Activated CD4-positive, alpha-beta T cell treated with anti-CD3 and anti-CD28 coated beads for 24 hours (primary cell): Measurements from ENCODE around the gene IRX2.

Experiments
- DNase-seq, 2 donors: peaks; one replicate each; pipeline ENCODE4 v3.0.0-alpha.2; 2020; ENCODE audit warnings: low read depth in 2 of 2

IRX2 gene

DNA sequence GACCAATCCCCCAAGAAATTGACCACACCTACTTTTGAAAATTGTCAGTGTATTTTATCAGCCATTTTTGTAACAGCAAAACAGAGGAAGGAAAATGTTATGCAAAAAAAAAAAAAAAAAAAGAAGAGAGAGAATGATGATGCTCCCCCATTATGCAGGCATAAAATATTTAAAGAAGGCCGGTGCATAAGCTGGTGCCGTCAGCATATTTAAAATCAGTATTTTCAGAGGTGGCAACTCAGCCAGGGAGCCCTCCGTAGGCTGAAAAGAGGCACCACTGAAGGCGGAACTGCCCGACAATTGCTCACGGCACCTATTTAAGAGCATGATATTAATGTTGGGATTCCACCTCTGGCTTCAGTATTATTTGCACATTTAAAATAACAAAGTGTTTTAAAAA is 33.4 kb downstream of the IRX2 start:
- no peak for DNase-seq

- DNase-seq, result no peak
These were observed 35.6 kb downstream of the IRX2 start for GRCh38 chr5:2715856-2716255.

- no peak for DNase-seq
These were observed 36.7 kb downstream of the IRX2 start for GRCh38 chr5:2714805-2715204.

DNA sequence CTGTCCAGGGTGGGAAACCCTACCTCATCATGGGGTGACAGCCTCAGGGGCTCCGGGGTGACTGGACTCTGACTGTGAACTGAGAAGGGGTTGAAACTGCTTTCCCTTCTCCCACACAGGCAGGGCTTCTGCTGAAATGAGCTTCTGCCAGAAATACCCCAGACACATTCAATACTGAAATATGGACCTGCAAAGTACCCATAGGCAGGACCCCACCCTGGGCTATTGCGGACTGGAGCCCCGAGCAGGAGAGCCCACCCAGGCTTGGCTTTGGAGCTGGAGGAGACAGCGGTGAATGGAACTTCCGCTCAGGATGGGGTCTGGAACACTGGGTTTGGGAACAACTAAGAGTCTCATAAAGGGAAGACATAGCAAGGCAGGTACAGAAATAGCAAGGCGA is 37.5 kb downstream of the IRX2 start:
- DNase-seq, result no peak

DNA sequence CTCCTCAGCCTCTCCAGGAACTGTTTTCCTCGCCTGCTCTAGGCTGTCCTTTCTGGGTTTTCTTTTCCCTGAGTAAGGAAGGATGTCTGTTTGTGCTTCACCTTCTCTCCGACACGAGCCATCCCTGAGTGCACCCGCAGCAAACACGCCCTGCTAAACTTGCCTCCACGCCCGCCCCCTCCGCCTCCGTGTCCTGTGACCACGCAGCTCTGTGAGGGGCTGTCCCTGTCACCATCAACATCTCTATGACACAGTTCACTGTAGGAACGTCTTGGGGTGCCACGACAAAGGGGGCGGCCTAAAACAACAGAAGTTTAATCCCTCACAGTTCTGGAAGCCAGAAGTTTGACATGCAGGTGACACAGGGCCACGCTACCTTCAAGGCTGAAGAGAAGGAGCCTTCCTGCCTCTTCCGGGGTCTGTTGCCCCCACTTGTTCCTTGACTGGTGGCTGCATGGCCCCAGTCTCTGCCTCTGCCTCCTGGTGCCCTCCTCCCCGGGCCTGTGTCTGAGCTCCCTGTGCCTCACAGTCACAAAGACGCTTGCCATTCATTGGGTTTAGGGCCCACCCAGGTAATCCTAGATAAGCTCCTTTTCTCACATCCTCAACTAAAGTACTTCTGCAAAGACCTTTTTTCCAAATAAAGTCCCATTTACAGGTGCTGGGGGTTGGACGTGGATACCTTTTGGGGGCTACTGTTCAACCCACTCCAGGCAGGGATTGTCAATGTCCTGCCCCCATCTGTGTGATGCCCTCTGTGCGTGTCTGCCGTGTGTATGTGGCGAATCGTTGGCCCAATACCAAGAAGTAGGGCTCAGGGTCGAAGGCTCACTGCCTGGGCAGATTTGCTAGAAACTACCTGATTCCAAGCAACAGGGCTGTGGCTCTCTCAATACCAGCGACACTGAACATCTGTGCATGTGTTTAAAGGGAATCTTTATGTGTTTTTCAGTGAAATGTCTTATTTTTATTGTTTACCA is 39.7 kb downstream of the IRX2 start:
- DNase-seq, result no peak

DNA sequence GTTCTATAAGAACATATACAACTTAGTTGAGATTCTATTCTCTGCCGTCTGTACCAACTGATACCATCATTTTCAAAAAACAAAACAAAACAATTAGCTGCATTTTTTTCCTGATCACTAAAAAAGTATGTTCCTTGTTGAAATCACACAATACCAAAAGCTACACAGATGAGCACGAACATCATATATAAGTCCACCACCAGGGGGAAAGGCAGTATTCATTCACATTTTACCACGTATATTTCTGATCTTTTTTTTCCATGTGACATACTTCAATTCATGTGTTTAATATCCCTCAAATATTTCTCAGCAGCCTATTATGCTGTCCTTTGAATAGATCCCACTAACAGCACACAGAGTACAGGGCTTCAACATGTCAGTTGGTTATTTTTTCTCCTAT is 40.6 kb downstream of the IRX2 start:
- no peak for DNase-seq

- no peak for DNase-seq
These were observed 41.3 kb downstream of the IRX2 start for GRCh38 chr5:2709976-2710689.

DNA sequence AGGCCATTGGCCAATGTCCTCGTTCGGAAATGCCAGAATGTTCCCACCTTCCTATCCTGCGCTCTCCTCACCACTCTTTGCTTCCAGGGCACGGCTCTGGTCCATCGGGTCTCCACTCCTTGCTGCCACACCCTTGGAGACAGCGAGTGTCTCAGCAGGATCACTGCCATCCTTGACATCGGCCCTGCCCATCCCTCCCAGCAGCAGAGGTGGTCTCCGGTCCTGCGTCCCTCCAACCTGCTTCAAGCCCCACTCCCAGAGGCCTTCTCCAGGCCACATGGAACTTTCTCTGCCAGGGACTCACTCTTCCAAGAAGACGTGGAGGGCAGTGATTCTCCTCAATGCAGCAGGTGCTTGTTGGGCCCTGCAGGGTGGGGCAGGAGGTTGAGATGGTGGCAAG is 42.7 kb downstream of the IRX2 start:
- no peak for DNase-seq

GRCh38 chr5:2708132-2708531 is 43.3 kb downstream of the IRX2 start:
- DNase-seq, result no peak

DNA sequence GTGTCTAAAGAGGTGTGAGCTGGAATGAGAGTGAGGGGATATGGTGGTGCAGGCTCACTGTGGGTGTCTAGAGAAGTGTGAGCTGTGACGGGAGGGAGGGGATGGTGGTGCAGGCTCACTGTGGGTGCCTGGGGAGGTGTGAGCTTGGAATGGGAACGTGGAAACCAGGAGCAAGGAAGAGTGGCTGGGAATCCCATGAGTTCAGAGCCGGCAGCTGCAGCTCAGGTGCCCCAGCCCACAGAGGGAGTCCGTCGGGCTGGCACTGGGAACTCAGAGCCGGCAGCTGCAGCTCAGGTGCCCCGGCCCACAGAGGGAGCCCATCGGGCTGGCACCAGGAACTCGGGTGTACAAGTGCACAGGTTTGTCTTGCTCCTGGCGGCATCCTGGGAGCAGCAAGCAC is 45.6 kb downstream of the IRX2 start:
- DNase-seq, result no peak

- no peak for DNase-seq
These were observed 46.5 kb downstream of the IRX2 start for GRCh38 chr5:2704806-2705645.

DNA sequence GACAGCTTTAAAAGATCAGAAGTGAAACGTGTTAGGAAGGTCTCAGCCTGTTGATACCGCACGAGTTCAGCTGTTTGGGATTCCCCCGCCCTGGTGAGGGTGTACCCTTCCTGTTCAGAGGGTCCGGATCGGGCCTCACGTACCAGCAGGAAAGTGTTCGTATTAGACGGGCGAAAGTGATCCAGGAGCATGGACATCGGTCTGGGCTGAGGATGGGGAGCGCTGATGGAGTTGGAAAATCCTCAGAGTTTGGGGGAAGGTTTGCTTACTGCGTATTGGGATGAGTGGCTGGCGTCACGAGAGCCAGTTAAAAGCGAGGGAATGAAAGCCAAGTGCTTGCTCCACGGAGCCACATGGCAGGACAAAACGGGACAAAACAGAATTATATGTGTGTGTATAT is 47.4 kb downstream of the IRX2 start:
- DNase-seq, result no peak

DNA sequence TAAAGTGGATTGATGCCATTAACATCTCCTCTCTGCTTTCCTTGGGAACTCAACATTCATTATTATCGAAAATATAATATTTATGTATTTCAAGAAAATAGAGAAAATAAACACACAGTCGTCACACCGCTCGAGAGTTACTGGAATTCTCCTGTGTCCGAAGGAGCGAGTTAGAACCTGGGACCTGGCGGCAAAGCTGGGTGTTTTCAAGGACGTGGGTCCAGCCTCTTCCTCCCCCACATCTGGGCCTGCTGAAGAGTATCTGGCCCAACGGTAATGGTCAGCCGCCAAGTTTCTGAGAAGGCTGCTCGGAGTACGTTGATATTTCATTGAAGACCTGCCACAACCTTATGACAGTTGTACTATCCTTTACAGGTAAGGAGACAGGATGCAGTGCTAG is 47.9 kb downstream of the IRX2 start:
- no peak for DNase-seq

DNA sequence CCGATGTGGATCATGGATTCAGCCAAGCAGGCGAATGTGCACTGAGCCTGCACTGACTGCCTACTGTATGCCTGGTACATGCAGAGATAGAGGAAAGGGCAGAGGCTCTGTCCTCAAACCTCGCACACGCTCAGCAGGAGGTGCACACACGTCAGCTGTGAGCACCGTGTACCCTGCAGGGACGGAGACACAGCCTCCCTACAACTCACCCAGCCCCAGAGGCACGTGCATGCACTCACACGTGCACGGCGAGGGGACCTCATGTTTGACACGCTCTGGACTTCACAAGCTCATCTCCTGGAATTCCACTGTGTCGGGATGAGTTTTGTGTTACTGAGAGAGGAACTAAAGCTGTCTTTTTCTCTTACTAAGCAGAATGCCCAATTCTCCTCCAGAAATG is 48.4 kb downstream of the IRX2 start:
- no peak for DNase-seq

- DNase-seq, result no peak
These were observed 49.2 kb downstream of the IRX2 start for GRCh38 chr5:2702096-2702879.

GRCh38 chr5:2701592-2701991 is 49.9 kb downstream of the IRX2 start:
- DNase-seq, result no peak

- no peak for DNase-seq
These were observed 50.6 kb downstream of the IRX2 start for GRCh38 chr5:2700876-2701275.

GRCh38 chr5:2699686-2700085 is 51.8 kb downstream of the IRX2 start:
- no peak for DNase-seq

- DNase-seq, result no peak
These were observed 52.2 kb downstream of the IRX2 start for GRCh38 chr5:2699231-2699630.

DNA sequence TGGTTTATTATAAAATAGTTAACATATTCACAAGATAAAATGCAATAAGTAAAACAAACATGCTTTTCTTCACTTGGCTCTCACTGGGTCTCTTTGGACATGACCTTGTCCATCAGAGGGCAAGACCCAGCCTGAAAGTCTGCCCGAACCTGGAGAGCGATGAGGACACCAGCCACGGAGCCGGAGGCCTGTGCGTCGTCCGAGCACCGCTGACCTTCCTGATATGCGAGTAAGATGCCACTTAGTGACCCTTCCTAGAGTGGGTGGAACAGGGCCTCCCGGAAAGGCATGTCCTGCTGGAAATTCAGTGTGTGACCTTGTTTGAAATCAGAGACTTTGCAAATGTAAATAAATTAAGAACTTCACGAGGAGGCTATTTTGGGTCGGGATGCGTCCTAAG is 52.9 kb downstream of the IRX2 start:
- DNase-seq, result no peak

DNA sequence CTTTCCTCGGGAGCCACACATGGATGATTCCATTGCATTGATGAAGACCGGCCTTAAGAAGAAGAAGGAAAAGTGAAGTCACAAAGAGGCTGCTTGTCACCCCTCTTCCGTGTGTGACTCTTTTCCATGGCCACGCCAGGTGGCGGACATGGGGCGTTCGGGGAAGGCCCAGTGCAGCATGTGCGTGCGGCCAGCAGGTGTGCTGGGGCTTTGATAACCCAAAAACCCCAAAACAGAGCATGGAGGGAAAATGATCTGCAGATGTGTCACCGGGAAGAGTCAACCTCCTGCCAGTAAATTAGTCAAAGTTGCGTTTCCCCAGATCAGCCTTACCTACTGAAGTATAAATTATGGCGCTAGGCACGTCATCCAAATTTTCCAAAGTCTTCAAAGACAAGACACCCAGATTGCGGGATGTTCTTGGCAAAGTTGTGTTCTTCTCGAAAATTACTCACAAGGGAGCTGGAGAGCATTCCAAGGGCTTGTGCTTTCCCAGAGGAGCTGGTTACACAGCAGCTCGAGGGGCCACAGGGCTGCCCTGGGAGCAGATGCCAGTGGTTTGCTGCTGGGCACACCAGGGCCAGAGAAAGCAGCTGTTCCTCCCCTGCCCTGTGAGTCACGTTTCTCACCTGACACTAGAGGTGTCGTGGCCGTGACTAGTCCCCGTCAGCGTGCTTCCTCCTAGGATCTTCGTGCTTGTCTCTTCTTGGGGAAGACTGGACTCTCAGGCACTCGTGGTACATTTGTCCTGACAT is 53.9 kb downstream of the IRX2 start:
- DNase-seq, result no peak
